Measurements from ENCODE around the gene PABPN1L.
A peak's percentile ranks its signal among the peaks of the same experiment; 100 is the strongest.

DNA sequence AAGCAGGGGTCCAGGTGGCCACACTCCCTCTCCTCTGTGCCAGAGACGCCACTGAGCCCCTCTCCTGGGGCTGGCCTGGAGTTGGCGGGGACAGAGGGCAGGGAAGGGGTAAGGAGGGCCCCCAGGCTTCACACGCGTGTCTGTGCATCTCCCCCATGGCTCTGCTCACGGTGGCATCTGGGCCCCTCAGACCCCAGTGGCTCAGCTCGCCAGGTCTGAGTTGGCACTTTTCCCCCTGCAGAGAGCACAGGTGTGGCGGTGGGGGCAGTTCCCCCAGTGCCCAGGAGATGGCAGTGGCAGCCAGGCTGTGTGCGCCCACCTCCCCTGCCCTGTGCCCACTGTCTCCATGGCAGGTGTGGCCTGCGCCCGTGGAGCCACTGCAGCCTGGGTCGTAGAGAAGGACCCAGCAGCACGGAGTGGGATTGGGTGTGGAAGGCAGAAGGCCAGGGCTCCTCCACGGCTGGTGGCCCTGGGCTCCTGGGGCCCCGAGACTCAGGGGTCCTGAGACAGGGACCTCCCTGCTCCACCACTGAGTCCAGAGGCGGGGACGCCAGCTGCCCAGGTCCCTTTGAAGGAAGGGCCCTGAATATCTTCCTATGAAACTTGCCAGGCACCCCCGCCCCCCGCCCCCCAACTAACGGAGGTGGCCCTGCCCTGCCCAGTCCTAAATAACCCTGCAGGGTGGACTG, 50.4 kb downstream of the PABPN1L start:
- TF ChIP-seq, protein P1, sequence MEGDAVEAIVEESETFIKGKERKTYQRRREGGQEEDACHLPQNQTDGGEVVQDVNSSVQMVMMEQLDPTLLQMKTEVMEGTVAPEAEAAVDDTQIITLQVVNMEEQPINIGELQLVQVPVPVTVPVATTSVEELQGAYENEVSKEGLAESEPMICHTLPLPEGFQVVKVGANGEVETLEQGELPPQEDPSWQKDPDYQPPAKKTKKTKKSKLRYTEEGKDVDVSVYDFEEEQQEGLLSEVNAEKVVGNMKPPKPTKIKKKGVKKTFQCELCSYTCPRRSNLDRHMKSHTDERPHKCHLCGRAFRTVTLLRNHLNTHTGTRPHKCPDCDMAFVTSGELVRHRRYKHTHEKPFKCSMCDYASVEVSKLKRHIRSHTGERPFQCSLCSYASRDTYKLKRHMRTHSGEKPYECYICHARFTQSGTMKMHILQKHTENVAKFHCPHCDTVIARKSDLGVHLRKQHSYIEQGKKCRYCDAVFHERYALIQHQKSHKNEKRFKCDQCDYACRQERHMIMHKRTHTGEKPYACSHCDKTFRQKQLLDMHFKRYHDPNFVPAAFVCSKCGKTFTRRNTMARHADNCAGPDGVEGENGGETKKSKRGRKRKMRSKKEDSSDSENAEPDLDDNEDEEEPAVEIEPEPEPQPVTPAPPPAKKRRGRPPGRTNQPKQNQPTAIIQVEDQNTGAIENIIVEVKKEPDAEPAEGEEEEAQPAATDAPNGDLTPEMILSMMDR (IDR thresholded peaks at IDR 0.05 in 2 of 3, conservative IDR thresholded peaks at IDR 0.05 in 1 of 3; ENCODE audit: insufficient read depth in 2 of 3, low read depth in 1 of 3, low read length in 3 of 3), result peak; percentile 71 to 76 (median 76)
- TF ChIP-seq POLR3A (IDR thresholded peaks at IDR 0.05; ENCODE audit: borderline replicate concordance, extremely low read depth, insufficient read depth, insufficient read length) (no peak), ZFPM2 (CRISPR knock-in tag; IDR thresholded peaks at IDR 0.05) (no peak), NR3C1 (CRISPR knock-in tag; IDR thresholded peaks at IDR 0.05) (no peak), FOXJ3 (CRISPR knock-in tag; IDR thresholded peaks at IDR 0.05) (no peak), TFAM (CRISPR knock-in tag; conservative IDR thresholded peaks at IDR 0.05) (no peak), PHB (CRISPR knock-in tag; IDR thresholded peaks at IDR 0.05) (no peak), MYBL2 (IDR thresholded peaks at IDR 0.05; ENCODE audit: low read depth) (no peak), MYBL2 (CRISPR knock-in tag; IDR thresholded peaks at IDR 0.05; ENCODE audit: borderline replicate concordance) (no peak)
- TF ChIP-seq, protein P2, sequence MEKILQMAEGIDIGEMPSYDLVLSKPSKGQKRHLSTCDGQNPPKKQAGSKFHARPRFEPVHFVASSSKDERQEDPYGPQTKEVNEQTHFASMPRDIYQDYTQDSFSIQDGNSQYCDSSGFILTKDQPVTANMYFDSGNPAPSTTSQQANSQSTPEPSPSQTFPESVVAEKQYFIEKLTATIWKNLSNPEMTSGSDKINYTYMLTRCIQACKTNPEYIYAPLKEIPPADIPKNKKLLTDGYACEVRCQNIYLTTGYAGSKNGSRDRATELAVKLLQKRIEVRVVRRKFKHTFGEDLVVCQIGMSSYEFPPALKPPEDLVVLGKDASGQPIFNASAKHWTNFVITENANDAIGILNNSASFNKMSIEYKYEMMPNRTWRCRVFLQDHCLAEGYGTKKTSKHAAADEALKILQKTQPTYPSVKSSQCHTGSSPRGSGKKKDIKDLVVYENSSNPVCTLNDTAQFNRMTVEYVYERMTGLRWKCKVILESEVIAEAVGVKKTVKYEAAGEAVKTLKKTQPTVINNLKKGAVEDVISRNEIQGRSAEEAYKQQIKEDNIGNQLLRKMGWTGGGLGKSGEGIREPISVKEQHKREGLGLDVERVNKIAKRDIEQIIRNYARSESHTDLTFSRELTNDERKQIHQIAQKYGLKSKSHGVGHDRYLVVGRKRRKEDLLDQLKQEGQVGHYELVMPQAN (IDR thresholded peaks at IDR 0.05; ENCODE audit: borderline replicate concordance), result no peak
- TF ChIP-seq, protein P3, sequence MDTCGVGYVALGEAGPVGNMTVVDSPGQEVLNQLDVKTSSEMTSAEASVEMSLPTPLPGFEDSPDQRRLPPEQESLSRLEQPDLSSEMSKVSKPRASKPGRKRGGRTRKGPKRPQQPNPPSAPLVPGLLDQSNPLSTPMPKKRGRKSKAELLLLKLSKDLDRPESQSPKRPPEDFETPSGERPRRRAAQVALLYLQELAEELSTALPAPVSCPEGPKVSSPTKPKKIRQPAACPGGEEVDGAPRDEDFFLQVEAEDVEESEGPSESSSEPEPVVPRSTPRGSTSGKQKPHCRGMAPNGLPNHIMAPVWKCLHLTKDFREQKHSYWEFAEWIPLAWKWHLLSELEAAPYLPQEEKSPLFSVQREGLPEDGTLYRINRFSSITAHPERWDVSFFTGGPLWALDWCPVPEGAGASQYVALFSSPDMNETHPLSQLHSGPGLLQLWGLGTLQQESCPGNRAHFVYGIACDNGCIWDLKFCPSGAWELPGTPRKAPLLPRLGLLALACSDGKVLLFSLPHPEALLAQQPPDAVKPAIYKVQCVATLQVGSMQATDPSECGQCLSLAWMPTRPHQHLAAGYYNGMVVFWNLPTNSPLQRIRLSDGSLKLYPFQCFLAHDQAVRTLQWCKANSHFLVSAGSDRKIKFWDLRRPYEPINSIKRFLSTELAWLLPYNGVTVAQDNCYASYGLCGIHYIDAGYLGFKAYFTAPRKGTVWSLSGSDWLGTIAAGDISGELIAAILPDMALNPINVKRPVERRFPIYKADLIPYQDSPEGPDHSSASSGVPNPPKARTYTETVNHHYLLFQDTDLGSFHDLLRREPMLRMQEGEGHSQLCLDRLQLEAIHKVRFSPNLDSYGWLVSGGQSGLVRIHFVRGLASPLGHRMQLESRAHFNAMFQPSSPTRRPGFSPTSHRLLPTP (IDR thresholded peaks at IDR 0.05; ENCODE audit: borderline replicate concordance, extremely low read depth, insufficient read length), result no peak
- TF ChIP-seq, protein P4, sequence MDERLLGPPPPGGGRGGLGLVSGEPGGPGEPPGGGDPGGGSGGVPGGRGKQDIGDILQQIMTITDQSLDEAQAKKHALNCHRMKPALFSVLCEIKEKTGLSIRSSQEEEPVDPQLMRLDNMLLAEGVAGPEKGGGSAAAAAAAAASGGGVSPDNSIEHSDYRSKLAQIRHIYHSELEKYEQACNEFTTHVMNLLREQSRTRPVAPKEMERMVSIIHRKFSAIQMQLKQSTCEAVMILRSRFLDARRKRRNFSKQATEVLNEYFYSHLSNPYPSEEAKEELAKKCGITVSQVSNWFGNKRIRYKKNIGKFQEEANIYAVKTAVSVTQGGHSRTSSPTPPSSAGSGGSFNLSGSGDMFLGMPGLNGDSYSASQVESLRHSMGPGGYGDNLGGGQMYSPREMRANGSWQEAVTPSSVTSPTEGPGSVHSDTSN (CRISPR knock-in tag; IDR thresholded peaks at IDR 0.05; ENCODE audit: low read depth), result no peak
- TF ChIP-seq, protein P4 (tag; conservative IDR thresholded peaks at IDR 0.05; ENCODE audit: low read depth), result no peak

Data from K562 (cell line).